Limb (tissue), 2 donors: Measurements from ENCODE around the gene NAPA.

Experiments
- DNase-seq, 2 donors: peaks; one replicate each; pipeline ENCODE4 v3.0.0-alpha.2; 2016; ENCODE audit errors: extremely low spot score in 2 of 2

The NAPA gene

DNA sequence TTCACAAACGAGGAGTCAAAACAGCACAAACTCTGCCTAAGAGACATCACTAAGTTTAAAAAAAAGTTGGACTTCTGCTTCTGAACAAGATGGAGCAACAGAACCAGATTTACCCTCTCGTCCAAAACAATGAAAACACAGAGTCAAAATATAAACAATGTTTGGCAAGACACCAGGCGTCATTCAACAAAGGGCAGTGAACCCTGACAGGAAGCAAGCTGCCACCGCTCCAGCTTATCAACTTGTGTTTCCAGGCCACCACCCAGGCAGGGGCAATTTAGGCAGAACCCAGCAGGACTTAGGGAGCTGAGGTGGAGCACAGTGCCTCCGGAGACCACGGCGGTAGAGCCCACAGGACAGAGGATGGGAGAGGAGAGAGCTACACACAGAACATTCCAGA is 8.6 kb upstream of the NAPA start:
- no peak for DNase-seq

GRCh38 chr19:47521473-47522180 is 6.8 kb upstream of the NAPA start:
- no peak for DNase-seq

DNA sequence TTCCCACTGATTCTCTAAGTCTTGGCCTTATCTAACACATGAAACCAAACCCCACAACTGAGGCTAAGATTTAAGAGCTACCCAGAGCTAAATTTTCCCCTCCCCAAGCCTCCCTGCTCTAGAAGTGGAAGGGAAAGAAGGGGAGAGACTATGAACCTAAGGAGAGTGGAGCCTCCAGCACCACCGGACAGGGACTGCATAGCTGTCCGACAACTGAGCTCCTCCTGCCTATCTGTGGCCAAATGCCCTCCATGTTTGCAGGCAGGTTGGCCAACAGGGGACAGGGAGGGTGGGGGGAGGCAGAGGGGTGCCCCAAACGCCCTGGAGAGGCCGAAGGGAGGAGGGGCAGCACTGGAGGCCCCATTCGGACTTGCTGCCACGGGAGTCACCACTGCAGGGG is 6.0 kb upstream of the NAPA start:
- no peak for DNase-seq

DNA sequence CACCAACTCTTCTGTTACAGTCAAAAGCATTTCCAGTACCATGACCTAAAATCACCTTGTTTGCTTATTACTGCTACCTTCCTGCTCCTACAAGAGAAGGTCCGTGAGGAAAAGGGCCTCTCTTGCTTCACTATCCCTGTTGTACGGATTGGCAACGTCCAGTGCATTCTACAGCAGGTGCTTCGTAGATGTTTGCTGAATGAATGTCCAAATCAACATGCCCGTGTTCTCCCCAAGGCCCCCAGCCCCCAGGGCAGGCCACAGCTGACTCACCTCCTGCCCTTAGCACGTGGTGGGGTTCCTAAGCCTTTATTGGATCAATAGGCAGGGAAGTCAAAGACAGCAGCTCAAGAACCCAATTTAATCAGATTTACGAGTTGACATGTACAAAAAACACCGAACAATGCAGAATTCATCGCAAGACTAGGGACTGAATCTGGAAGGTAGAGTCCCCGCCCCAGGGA is 5.5 kb upstream of the NAPA start:
- no peak for DNase-seq

GRCh38 chr19:47518854-47519253 is 4.0 kb upstream of the NAPA start:
- no peak for DNase-seq

DNA sequence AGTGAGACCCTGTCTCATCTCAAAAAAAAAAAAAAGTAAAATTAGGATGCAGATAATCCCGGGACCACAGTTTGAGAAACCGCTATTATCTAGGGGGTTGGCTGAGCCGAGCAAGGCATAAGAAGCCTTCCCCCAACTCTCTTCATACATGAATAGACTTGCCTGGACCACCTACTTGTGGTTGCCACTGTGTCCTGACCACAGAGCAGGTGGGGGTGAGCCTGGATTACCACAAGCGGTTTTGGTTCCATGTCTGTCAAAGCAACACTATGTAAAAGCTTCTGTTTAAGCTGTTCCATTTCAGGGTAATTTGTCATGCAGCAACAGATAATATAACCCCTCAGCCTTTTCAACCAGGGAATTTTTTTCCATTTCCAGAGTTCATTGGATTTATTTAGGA is 3.3 kb upstream of the NAPA start:
- no peak for DNase-seq

- DNase-seq: no peak
These were observed 553 bp downstream of the NAPA start for GRCh38 chr19:47514151-47514868.

- no peak for DNase-seq
These were observed 1.9 kb downstream of the NAPA start for GRCh38 chr19:47512948-47513319.

GRCh38 chr19:47512183-47512947 is 2.5 kb downstream of the NAPA start:
- no peak for DNase-seq

- DNase-seq: no peak
These were observed 3.2 kb downstream of the NAPA start for GRCh38 chr19:47511681-47512080.

DNA sequence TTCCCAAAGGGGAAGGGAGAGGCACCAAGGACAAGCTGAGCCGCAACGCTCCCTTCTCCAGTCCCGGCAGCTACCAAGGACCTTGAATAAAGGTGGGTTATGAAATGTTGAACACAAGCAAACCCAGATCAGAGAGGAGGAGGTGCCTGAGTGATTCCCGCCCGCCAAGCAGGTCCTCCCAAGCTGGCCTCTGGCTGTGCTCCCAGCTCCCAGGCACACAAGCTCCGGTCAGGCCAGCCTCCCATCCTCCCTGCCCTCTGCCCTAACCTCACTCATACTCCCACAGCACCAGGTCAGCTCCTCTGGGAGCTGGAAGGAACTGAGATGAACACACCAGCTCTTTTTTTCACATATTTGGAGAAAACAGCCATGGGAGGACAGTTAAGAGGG is 3.7 kb downstream of the NAPA start:
- no peak for DNase-seq

GRCh38 chr19:47510516-47511127 is 4.2 kb downstream of the NAPA start:
- no peak for DNase-seq

- DNase-seq: no peak
These were observed 4.9 kb downstream of the NAPA start for GRCh38 chr19:47509973-47510372.

- no peak for DNase-seq
These were observed 5.6 kb downstream of the NAPA start for GRCh38 chr19:47509170-47509847.

- no peak for DNase-seq
These were observed 6.1 kb downstream of the NAPA start for GRCh38 chr19:47508721-47509120.

- no peak for DNase-seq
These were observed 6.8 kb downstream of the NAPA start for GRCh38 chr19:47507924-47508553.

GRCh38 chr19:47507012-47507411 is 7.9 kb downstream of the NAPA start:
- DNase-seq: no peak

- no peak for DNase-seq
These were observed 8.4 kb downstream of the NAPA start for GRCh38 chr19:47506459-47506858.

DNA sequence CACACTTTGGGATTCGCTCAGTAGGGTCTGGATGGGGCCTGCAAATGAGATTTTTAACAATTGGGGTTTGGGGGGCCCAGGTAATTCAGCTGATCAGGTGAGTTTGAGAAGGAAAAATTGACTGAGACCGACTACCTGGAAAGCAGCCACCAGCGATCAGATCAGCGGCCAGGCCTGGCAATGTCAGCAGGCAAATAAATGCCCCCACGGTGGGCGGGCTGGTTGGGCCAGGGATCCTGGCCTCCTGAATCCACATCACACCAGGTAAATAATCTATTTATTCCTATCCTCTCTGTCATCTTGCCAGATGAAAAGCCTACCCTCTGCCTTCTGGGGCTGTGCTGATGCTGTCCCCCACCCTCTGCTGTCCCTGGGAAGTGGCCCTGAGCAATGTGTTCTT is 9.4 kb downstream of the NAPA start:
- DNase-seq: no peak

DNA sequence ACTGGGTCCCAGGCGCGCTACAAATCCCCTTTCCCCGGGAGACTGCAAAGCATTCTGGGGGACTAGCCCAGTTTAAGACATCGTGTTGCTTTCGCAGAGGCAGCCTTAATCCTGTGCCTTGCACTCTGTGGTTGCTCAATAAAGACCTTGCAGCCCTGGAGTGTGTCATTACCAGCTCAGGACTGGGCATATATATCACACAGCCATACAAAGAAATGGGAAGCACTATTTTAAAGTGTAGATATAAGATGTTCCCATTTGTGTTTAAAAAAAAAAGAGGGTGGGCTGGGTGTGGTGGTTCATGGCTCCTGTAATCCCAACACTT is 11.1 kb downstream of the NAPA start:
- DNase-seq: no peak

GRCh38 chr19:47503130-47503825 is 11.6 kb downstream of the NAPA start:
- DNase-seq: no peak
